A549 (cell line): ENCODE data around the gene ZNF581. TPM values are rescaled to one million over a fixed set of nuclear protein-coding genes. Genes with fewer than 3 reads are reported as not detected.

Source experiments
- ATAC-seq, 2 experiments: fragments of 200-7000 bp in 1 of 2; fragments of >200 bp in 1 of 2; cut with Nextera tagmentation in 1 of 2; cut with Tn5 transposase in 1 of 2; 3 replicates each; pipeline versions ENCODE4 v1.8.0 to v1.9.1; 2018 to 2020; ENCODE audit warnings: mild to moderate bottlenecking in 1 of 2, moderate library complexity in 1 of 2
- CTCF ChIA-PET: fragments of 300-600 bp; sonication (Branson Sonifier 250); formaldehyde crosslinking; extraction: SDS; loops from one replicate; lab custom pipeline; 2021; ENCODE audit warnings: antibody characterized with exemption, inconsistent platforms; lab: Yijun Ruan, JAX
- POLR2A ChIA-PET: fragments of 350-600 bp; formaldehyde crosslinking; extraction: SDS; loops from one replicate; lab custom pipeline; 2021; ENCODE audit warnings: antibody characterized with exemption, inconsistent platforms; lab: Yijun Ruan, JAX
- DNase-seq, 2 experiments: peaks; one replicate each; pipeline versions ENCODE4 v3.0.0 to v3.0.0-alpha.2; 2011 to 2016; ENCODE audit warnings: low read depth in 1 of 2, low spot score in 1 of 2
- FAIRE-seq: peaks from 2 replicates; lab custom pipeline; 2011; peaks lifted over from hg19 to GRCh38; lab: Jason Lieb, UNC
- H3K27ac ChIP-seq, 2 experiments: fragments of >200 bp; sonication (Bioruptor Twin); formaldehyde crosslinking; 3 replicates each; pipeline ENCODE4 v1.5.1; 2016 to 2017
- H3K4me1 ChIP-seq: fragments of >200 bp; sonication (Bioruptor Twin); formaldehyde crosslinking; 3 replicates; pipeline ENCODE4 v1.6.1; 2016
- H3K4me2 ChIP-seq: fragments of >200 bp; sonication (Bioruptor Twin); formaldehyde crosslinking; 3 replicates; pipeline ENCODE4 v1.6.1; 2016
- H3K4me3 ChIP-seq: fragments of >200 bp; sonication (Bioruptor Twin); formaldehyde crosslinking; 3 replicates; pipeline ENCODE4 v1.5.1; 2016
- H3K9me3 ChIP-seq: fragments of >200 bp; sonication (Bioruptor Twin); formaldehyde crosslinking; 3 replicates; pipeline ENCODE4 v1.6.1; 2016
- BCL3 ChIP-seq: fragments of >200 bp; sonication (Bioruptor Twin); formaldehyde crosslinking; IDR thresholded peaks from 3 replicates; pipeline ENCODE4 v1.6.1; 2016
- CBX8 ChIP-seq: fragments of 200-600 bp; sonication (generic); IDR thresholded peaks from 2 replicates; pipeline ENCODE4 v1.6.1; 2016
- CEBPB ChIP-seq, 2 experiments: fragments of >200 bp in 1 of 2; sonication (Bioruptor Twin) in 1 of 2; formaldehyde crosslinking in 1 of 2; IDR thresholded peaks; 2 replicates each; pipeline ENCODE4 v1.6.1; 2012 to 2016
- CTCF ChIP-seq: fragments of >200 bp; sonication (Bioruptor Twin); formaldehyde crosslinking; IDR thresholded peaks from 3 replicates; pipeline ENCODE4 v1.5.1; 2016
- E2F6 ChIP-seq: IDR thresholded peaks from 2 replicates; pipeline ENCODE4 v1.6.1; 2012; ENCODE audit warnings: low read depth, borderline replicate concordance
- EHMT2 ChIP-seq: fragments of 200-600 bp; sonication (generic); IDR thresholded peaks from 2 replicates; pipeline ENCODE4 v1.6.1; 2016; ENCODE audit warnings: antibody characterized with exemption, low read depth, mild to moderate bottlenecking, moderate library complexity
- EP300 ChIP-seq, 2 experiments: fragments of >200 bp; sonication (Bioruptor Twin); formaldehyde crosslinking; IDR thresholded peaks; 2 replicates in 1 of 2; 3 replicates in 1 of 2; pipeline ENCODE4 v1.6.1; 2016 to 2017
- HDAC2 ChIP-seq: fragments of 200-600 bp; sonication (generic); IDR thresholded peaks from 2 replicates; pipeline ENCODE4 v1.6.1; 2016
- JUNB ChIP-seq: fragments of >200 bp; sonication (Bioruptor Twin); formaldehyde crosslinking; IDR thresholded peaks from 2 replicates; pipeline ENCODE4 v1.6.1; 2016
- KDM5A ChIP-seq: fragments of 200-600 bp; sonication (generic); IDR thresholded peaks from 2 replicates; pipeline ENCODE4 v1.6.1; 2016; ENCODE audit warnings: antibody characterized with exemption, mild to moderate bottlenecking
- MYC ChIP-seq: IDR thresholded peaks from 2 replicates; pipeline ENCODE4 v1.6.1; 2012; ENCODE audit warnings: mild to moderate bottlenecking, inconsistent platforms, low read length, improper control_type of control experiment, borderline replicate concordance
- PHF8 ChIP-seq: fragments of 200-600 bp; sonication (generic); IDR thresholded peaks from 2 replicates; pipeline ENCODE4 v1.6.1; 2016; ENCODE audit warnings: low read depth, mild to moderate bottlenecking, antibody characterized with exemption, moderate library complexity, borderline replicate concordance
- POLR2A ChIP-seq: IDR thresholded peaks from 2 replicates; pipeline ENCODE4 v1.6.1; 2012; ENCODE audit warnings: mild to moderate bottlenecking, low read length
- RAD21 ChIP-seq, 2 experiments: fragments of >200 bp in 1 of 2; sonication (Bioruptor Twin) in 1 of 2; formaldehyde crosslinking in 1 of 2; IDR thresholded peaks in 1 of 2; conservative IDR thresholded peaks in 1 of 2; 2 replicates in 1 of 2; 3 replicates in 1 of 2; pipeline ENCODE4 v1.6.1; 2012 to 2018; ENCODE audit warnings: inconsistent platforms in 1 of 2
- RCOR1 ChIP-seq: fragments of 150-350 bp; IDR thresholded peaks from 2 replicates; pipeline ENCODE4 v1.6.1; 2014; ENCODE audit warnings: antibody characterized with exemption, low read length, low read depth
- REST ChIP-seq: fragments of 200-600 bp; sonication (generic); IDR thresholded peaks from 2 replicates; pipeline ENCODE4 v1.6.1; 2016; ENCODE audit warnings: antibody characterized with exemption, mild to moderate bottlenecking, moderate library complexity
- RFX5 ChIP-seq: fragments of 450-650 bp; IDR thresholded peaks from 2 replicates; pipeline ENCODE4 v1.7.1; 2014; ENCODE audit warnings: antibody characterized with exemption, mild to moderate bottlenecking, moderate library complexity
- RNF2 ChIP-seq: fragments of 200-600 bp; sonication (generic); IDR thresholded peaks from 2 replicates; pipeline ENCODE4 v1.6.1; 2016; ENCODE audit warnings: low read depth, mild to moderate bottlenecking, antibody characterized with exemption, moderate library complexity, borderline replicate concordance
- SMC3 ChIP-seq: fragments of >200 bp; sonication (Bioruptor Twin); formaldehyde crosslinking; IDR thresholded peaks from 3 replicates; pipeline ENCODE4 v1.6.1; 2018; ENCODE audit warnings: inconsistent platforms
- TFCP2L1 ChIP-seq: fragments of 250-450 bp; sonication (Bioruptor Pico); IDR thresholded peaks from 2 replicates; pipeline ENCODE4 v1.5.0; 2021; ENCODE audit warnings: mild to moderate bottlenecking
- WGBS: methylation state at CpG from one replicate; pipeline ENCODE4 v1.1.6; 2017; ENCODE audit errors: missing lambda C conversion rate; 5-methylcytosine and 5-hydroxymethylcytosine counted together
- polyA plus RNA-seq, 4 experiments: library from polyadenylated mRNA; depleted of rRNA in 3 of 4; stranded (reverse); fragments of >200 nt; fragmentation: RNase III in 1 of 4; extraction: RNeasy Plus Mini Kit Qiagen cat#74134 plus additional on column Dnase treatment in 1 of 4; gene quantifications; 2 replicates in 3 of 4; 3 replicates in 1 of 4; pipeline ENCODE4 v1.2.3, GENCODE V29; 2011 to 2017

ZNF581 gene
- polyA plus RNA-seq, 2 of the 4 experiments (the other 2 are of a cell fraction) = 13.9 to 24.9 TPM

GRCh38 chr19:55632463-55632834 lies 11.0 kb upstream of the ZNF581 start:
- Histone ChIP-seq H3K27ac (no peak overlapping the region), H3K4me1 (peaks cover 17% of the 10 kb centered on the region), H3K4me3 (no peak overlapping the region), H3K4me2 (peak overlapping the region; percentile 74), H3K9me3 (no peaks in the 10 kb centered on the region)
- CTCF ChIA-PET = interaction anchor here (0.5 to 24.9 kb wide), 50 partner anchors 11 to 1241 kb away, joined by 3 to 363 read pairs (median 6); partner anchors contain the start of genes FIZ1, NAT14, SSC5D and TMEM238
- DNase-seq (peak; percentile 80 to 99), FAIRE-seq (peak; percentile 93), ATAC-seq (peak; percentile 70 to 81)
- POLR2A ChIA-PET = interaction anchor here (0.6 to 2.3 kb wide), 7 partner anchors 8 to 225 kb away, joined by 3 to 27 read pairs (median 5); partner anchors contain the start of genes FIZ1, UBE2S, ZNF628 and ZNF784
- 30% methylated on average over 3 of the region's 3 CpGs for WGBS
- TF ChIP-seq JUNB = no peak
- peak; percentile 25; the same call in 1 of the 3 replicates for TF ChIP-seq SMC3
- no peak for TF ChIP-seq RCOR1
- TF ChIP-seq REST = no peak
- TF ChIP-seq BCL3 = no peak
- TF ChIP-seq RNF2 = no peak
- no peak for TF ChIP-seq EHMT2
- peak; percentile 62 to 82 for TF ChIP-seq RAD21 (conservative IDR thresholded peaks at IDR 0.05 in 1 of 2, IDR thresholded peaks at IDR 0.05 in 1 of 2)
- TF ChIP-seq EP300 (IDR thresholded peaks at IDR 0.05) = no peak
- TF ChIP-seq PHF8 = no peak
- no peak for TF ChIP-seq MYC
- no peak for TF ChIP-seq TFCP2L1 (CRISPR knock-in tag)
- peak; percentile 91 for TF ChIP-seq CTCF
- no peak for TF ChIP-seq CEBPB (IDR thresholded peaks at IDR 0.05)
- TF ChIP-seq RFX5 = no peak
- no peak for TF ChIP-seq HDAC2

GRCh38 chr19:55633861-55634260 lies 9.6 kb upstream of the ZNF581 start:
- CTCF ChIA-PET = interaction anchor here (0.9 to 24.9 kb wide), 23 partner anchors 11 to 498 kb away, joined by 3 to 363 read pairs (median 14); partner anchors contain the start of genes U2AF2, ZNF581, ZNF628 and ZNF784
- ATAC-seq (no peak), DNase-seq (no peak)
- H3K4me3 ChIP-seq = no peak overlapping the region; the same call in 2 of the 3 replicates
- no peak for TF ChIP-seq CBX8
- no peak for TF ChIP-seq POLR2A
- no peak for TF ChIP-seq KDM5A
- 0 out of 4 replicates have a peak, but pooled peaks of 1 of the 2 experiments have one; percentile 9 for TF ChIP-seq CEBPB (IDR thresholded peaks at IDR 0.05)
- no peak for TF ChIP-seq E2F6
- TF ChIP-seq, all 56 proteins: peak for 1
- FAIRE-seq = no peak
- POLR2A ChIA-PET = interaction anchor here (0.7 to 2.0 kb wide), 6 partner anchors 9 to 1950 kb away, joined by 3 to 27 read pairs (median 6); partner anchors contain the start of gene ZNF784
- WGBS = 95% methylated on average over 8 of the region's 8 CpGs
- H3K4me1 ChIP-seq = peaks cover 17% of the 10 kb centered on the region
- H3K4me2 ChIP-seq = peak overlapping the region; percentile 70
- no peaks in the 10 kb centered on the region for H3K9me3 ChIP-seq
- peak overlapping the region in 1 of 2 experiments; percentile 88; a peak in 4 of 6 replicates for H3K27ac ChIP-seq
